Liver (tissue), 9 donors: ENCODE measurements around the gene LDLRAD4. TPM values are rescaled to one million over a fixed set of nuclear protein-coding genes. Genes with fewer than 3 reads are reported as not detected.

Experiments used
- DNase-seq: peaks from one replicate; pipeline ENCODE4 v3.0.0-alpha.2; 2017; ENCODE audit warnings: low spot score
- H3K27ac ChIP-seq, 2 donors: one replicate each; pipeline ENCODE4 v1.7.0; 2013; ENCODE audit warnings: inconsistent platforms in 2 of 2, low read length in 2 of 2, control low read depth in 1 of 2, low read depth in 1 of 2, mild to moderate bottlenecking in 1 of 2
- H3K27me3 ChIP-seq, 4 donors: one replicate each; pipeline versions ENCODE4 v1.6.1 to v1.7.0; 2013; ENCODE audit warnings: low read length in 3 of 4, inconsistent platforms in 1 of 4, mild to moderate bottlenecking in 1 of 4, moderate library complexity in 1 of 4; ENCODE audit not compliant: control insufficient read depth in 4 of 4, insufficient read depth in 4 of 4
- H3K36me3 ChIP-seq, 4 donors: one replicate each; pipeline versions ENCODE4 v1.6.1 to v1.7.0; 2013; ENCODE audit warnings: low read length in 3 of 4, mild to moderate bottlenecking in 3 of 4, low read depth in 1 of 4, moderate library complexity in 1 of 4; ENCODE audit not compliant: control insufficient read depth in 4 of 4, insufficient read depth in 3 of 4
- H3K4me1 ChIP-seq, 4 donors: one replicate each; pipeline versions ENCODE4 v1.6.1 to v1.7.0; 2013; ENCODE audit warnings: low read length in 3 of 4, mild to moderate bottlenecking in 3 of 4, moderate library complexity in 1 of 4; ENCODE audit not compliant: control insufficient read depth in 4 of 4, insufficient read depth in 4 of 4
- H3K4me3 ChIP-seq, 3 donors: one replicate each; pipeline versions ENCODE4 v1.6.1 to v1.7.0; 2013; ENCODE audit warnings: low read length in 3 of 3, control low read depth in 1 of 3, low read depth in 1 of 3, mild to moderate bottlenecking in 1 of 3
- H3K9ac ChIP-seq, 2 donors: one replicate each; pipeline ENCODE4 v1.7.0; 2013; ENCODE audit warnings: low read length in 2 of 2, mild to moderate bottlenecking in 2 of 2, moderate library complexity in 2 of 2, control low read depth in 1 of 2, low read depth in 1 of 2
- H3K9me3 ChIP-seq, 4 donors: one replicate each; pipeline versions ENCODE4 v1.6.1 to v1.7.0; 2013; ENCODE audit warnings: low read length in 3 of 4; ENCODE audit not compliant: control insufficient read depth in 4 of 4
- EGR1 ChIP-seq, 2 donors: IDR thresholded peaks; 2 replicates each; pipeline ENCODE4 v1.6.1; 2016 to 2018; ENCODE audit warnings: antibody characterized with exemption in 2 of 2, low read depth in 2 of 2
- FOXA1 ChIP-seq: IDR thresholded peaks from 2 replicates; pipeline ENCODE4 v1.6.1; 2016; ENCODE audit warnings: antibody characterized with exemption
- FOXA2 ChIP-seq: IDR thresholded peaks from 2 replicates; pipeline ENCODE4 v1.6.1; 2016; ENCODE audit warnings: antibody characterized with exemption
- GABPA ChIP-seq, 2 donors: IDR thresholded peaks in 1 of 2; conservative IDR thresholded peaks in 1 of 2; 2 replicates each; pipeline ENCODE4 v1.6.1; 2016; ENCODE audit warnings: antibody characterized with exemption in 2 of 2, mild to moderate bottlenecking in 1 of 2, moderate library complexity in 1 of 2
- HNF4A ChIP-seq, 2 donors: conservative IDR thresholded peaks; 2 replicates each; pipeline ENCODE4 v1.6.1; 2016; ENCODE audit warnings: antibody characterized with exemption in 2 of 2, mild to moderate bottlenecking in 2 of 2
- HNF4G ChIP-seq: IDR thresholded peaks from 2 replicates; pipeline ENCODE4 v1.6.1; 2016; ENCODE audit warnings: antibody characterized with exemption
- JUND ChIP-seq, 2 donors: IDR thresholded peaks; 2 replicates each; pipeline ENCODE4 v1.6.1; 2016; ENCODE audit warnings: antibody characterized with exemption in 2 of 2
- NR2F2 ChIP-seq: IDR thresholded peaks from 2 replicates; pipeline ENCODE4 v1.6.1; 2016; ENCODE audit warnings: antibody characterized with exemption
- RAD21 ChIP-seq, 2 donors: IDR thresholded peaks; 2 replicates each; pipeline ENCODE4 v1.6.1; 2016; ENCODE audit warnings: antibody characterized with exemption in 2 of 2, mild to moderate bottlenecking in 2 of 2
- RXRA ChIP-seq, 2 donors: IDR thresholded peaks; 2 replicates each; pipeline ENCODE4 v1.6.1; 2017 to 2018; ENCODE audit warnings: antibody characterized with exemption in 2 of 2, mild to moderate bottlenecking in 1 of 2
- SP1 ChIP-seq: IDR thresholded peaks from 2 replicates; pipeline ENCODE4 v1.6.1; 2018; ENCODE audit warnings: antibody characterized with exemption, mild to moderate bottlenecking
- TAF1 ChIP-seq: conservative IDR thresholded peaks from 2 replicates; pipeline ENCODE4 v1.6.1; 2016; ENCODE audit warnings: antibody characterized with exemption, mild to moderate bottlenecking
- YY1 ChIP-seq: IDR thresholded peaks from 2 replicates; pipeline ENCODE4 v1.6.1; 2016; ENCODE audit warnings: antibody characterized with exemption, mild to moderate bottlenecking
- WGBS: extraction: QIAGEN DNeasy Blood & Tissue Kit; methylation state at CpG from one replicate; pipeline ENCODE4 v1.1.7; 2013; 5-methylcytosine and 5-hydroxymethylcytosine counted together
- polyA plus RNA-seq, 2 donors: library from polyadenylated mRNA; stranded (reverse) in 1 of 2; unstranded in 1 of 2; fragments of 200-250 nt in 1 of 2; fragments of >200 nt in 1 of 2; fragmentation: Nextera tagmentation in 1 of 2; extraction: Ambion mirVana in 1 of 2; gene quantifications; one replicate each; pipeline versions ENCODE4 v1.2.1 to v1.2.3, GENCODE V29; 2013 to 2015
- total RNA-seq, 2 donors: library from RNA; depleted of rRNA; stranded (reverse); fragments of >200 nt; gene quantifications; one replicate each; pipeline ENCODE4 v1.2.3, GENCODE V29; 2014
- TF ChIP-seq, protein P1 (sequence below): IDR thresholded peaks from 2 replicates; pipeline ENCODE4 v1.6.1; 2016; ENCODE audit warnings: antibody characterized with exemption
- TF ChIP-seq, protein P2 (sequence below): IDR thresholded peaks from 2 replicates; pipeline ENCODE4 v1.6.1; 2016; ENCODE audit warnings: antibody characterized with exemption, mild to moderate bottlenecking
- TF ChIP-seq, protein P3 (sequence below): IDR thresholded peaks from 2 replicates; pipeline ENCODE4 v1.6.1; 2016; ENCODE audit warnings: antibody characterized with exemption
- TF ChIP-seq, protein P4 (sequence below): fragments of 150-350 bp; IDR thresholded peaks from 2 replicates; pipeline ENCODE4 v1.5.1; 2017; ENCODE audit warnings: improper control_type of control experiment, low read depth, low read length; ENCODE audit not compliant: missing input control
- TF ChIP-seq, protein P5 (sequence below): IDR thresholded peaks from 2 replicates; pipeline ENCODE4 v1.6.1; 2016; ENCODE audit warnings: antibody characterized with exemption
- donor health status: healthy.
- donor health status: healthy.
- donor health status: healthy.
- donor health status: healthy.
- donor health status: healthy.

LDLRAD4 gene
- total and polyA plus RNA-seq, 4 donors = 4.8 to 41.7 (median 12.7) TPM

DNA sequence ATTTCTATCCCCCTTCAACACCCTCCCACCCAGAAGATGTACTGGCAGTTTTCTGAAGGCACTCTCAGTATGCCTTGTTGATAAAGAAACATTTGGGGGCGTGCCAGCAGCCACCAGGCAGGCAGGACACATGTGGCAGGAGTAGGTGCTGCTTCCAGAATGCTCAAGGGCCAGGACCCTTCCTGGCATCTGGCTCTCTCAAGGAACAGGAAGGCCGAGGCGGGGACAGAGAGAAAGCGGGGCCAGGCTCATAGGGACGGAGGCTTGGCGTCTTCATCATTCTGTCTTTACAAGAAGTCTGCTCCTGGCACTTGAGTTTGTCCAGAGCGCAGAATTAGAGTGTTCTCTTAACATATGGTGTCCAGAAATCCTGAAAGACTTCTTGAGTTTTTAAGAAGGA lies 386.2 kb downstream of the LDLRAD4 start:
- Histone ChIP-seq H3K4me1 (peaks cover 0 to 4% (median 0%) of the 10 kb centered on the region in 4 donors), H3K27ac (no peak overlapping the region), H3K4me3 (no peak overlapping the region), H3K36me3 (no peaks in the 10 kb centered on the region), H3K27me3 (no peaks in the 10 kb centered on the region), H3K9me3 (no peaks in the 10 kb centered on the region), H3K9ac (no peak overlapping the region)
- no peak for DNase-seq
- TF ChIP-seq FOXA2 (no peak), SP1 (no peak), EGR1 (IDR thresholded peaks at IDR 0.05; ENCODE audit: low read depth in 2 of 2) (no peak), FOXA1 (no peak), JUND (IDR thresholded peaks at IDR 0.05) (no peak), HNF4A (conservative IDR thresholded peaks at IDR 0.05) (no peak), TAF1 (no peak), YY1 (no peak), GABPA (IDR thresholded peaks at IDR 0.05 in 1 of 2, conservative IDR thresholded peaks at IDR 0.05 in 1 of 2) (no peak), RAD21 (IDR thresholded peaks at IDR 0.05) (no peak), RXRA (IDR thresholded peaks at IDR 0.05) (no peak), HNF4G (no peak), NR2F2 (no peak)
- TF ChIP-seq, protein P1, sequence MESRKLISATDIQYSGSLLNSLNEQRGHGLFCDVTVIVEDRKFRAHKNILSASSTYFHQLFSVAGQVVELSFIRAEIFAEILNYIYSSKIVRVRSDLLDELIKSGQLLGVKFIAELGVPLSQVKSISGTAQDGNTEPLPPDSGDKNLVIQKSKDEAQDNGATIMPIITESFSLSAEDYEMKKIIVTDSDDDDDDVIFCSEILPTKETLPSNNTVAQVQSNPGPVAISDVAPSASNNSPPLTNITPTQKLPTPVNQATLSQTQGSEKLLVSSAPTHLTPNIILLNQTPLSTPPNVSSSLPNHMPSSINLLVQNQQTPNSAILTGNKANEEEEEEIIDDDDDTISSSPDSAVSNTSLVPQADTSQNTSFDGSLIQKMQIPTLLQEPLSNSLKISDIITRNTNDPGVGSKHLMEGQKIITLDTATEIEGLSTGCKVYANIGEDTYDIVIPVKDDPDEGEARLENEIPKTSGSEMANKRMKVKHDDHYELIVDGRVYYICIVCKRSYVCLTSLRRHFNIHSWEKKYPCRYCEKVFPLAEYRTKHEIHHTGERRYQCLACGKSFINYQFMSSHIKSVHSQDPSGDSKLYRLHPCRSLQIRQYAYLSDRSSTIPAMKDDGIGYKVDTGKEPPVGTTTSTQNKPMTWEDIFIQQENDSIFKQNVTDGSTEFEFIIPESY = no peak
- TF ChIP-seq, protein P2, sequence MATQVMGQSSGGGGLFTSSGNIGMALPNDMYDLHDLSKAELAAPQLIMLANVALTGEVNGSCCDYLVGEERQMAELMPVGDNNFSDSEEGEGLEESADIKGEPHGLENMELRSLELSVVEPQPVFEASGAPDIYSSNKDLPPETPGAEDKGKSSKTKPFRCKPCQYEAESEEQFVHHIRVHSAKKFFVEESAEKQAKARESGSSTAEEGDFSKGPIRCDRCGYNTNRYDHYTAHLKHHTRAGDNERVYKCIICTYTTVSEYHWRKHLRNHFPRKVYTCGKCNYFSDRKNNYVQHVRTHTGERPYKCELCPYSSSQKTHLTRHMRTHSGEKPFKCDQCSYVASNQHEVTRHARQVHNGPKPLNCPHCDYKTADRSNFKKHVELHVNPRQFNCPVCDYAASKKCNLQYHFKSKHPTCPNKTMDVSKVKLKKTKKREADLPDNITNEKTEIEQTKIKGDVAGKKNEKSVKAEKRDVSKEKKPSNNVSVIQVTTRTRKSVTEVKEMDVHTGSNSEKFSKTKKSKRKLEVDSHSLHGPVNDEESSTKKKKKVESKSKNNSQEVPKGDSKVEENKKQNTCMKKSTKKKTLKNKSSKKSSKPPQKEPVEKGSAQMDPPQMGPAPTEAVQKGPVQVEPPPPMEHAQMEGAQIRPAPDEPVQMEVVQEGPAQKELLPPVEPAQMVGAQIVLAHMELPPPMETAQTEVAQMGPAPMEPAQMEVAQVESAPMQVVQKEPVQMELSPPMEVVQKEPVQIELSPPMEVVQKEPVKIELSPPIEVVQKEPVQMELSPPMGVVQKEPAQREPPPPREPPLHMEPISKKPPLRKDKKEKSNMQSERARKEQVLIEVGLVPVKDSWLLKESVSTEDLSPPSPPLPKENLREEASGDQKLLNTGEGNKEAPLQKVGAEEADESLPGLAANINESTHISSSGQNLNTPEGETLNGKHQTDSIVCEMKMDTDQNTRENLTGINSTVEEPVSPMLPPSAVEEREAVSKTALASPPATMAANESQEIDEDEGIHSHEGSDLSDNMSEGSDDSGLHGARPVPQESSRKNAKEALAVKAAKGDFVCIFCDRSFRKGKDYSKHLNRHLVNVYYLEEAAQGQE = no peak
- TF ChIP-seq, protein P3, sequence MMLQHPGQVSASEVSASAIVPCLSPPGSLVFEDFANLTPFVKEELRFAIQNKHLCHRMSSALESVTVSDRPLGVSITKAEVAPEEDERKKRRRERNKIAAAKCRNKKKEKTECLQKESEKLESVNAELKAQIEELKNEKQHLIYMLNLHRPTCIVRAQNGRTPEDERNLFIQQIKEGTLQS = no peak
- TF ChIP-seq, protein P4, sequence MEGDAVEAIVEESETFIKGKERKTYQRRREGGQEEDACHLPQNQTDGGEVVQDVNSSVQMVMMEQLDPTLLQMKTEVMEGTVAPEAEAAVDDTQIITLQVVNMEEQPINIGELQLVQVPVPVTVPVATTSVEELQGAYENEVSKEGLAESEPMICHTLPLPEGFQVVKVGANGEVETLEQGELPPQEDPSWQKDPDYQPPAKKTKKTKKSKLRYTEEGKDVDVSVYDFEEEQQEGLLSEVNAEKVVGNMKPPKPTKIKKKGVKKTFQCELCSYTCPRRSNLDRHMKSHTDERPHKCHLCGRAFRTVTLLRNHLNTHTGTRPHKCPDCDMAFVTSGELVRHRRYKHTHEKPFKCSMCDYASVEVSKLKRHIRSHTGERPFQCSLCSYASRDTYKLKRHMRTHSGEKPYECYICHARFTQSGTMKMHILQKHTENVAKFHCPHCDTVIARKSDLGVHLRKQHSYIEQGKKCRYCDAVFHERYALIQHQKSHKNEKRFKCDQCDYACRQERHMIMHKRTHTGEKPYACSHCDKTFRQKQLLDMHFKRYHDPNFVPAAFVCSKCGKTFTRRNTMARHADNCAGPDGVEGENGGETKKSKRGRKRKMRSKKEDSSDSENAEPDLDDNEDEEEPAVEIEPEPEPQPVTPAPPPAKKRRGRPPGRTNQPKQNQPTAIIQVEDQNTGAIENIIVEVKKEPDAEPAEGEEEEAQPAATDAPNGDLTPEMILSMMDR = no peak
- TF ChIP-seq, protein P5, sequence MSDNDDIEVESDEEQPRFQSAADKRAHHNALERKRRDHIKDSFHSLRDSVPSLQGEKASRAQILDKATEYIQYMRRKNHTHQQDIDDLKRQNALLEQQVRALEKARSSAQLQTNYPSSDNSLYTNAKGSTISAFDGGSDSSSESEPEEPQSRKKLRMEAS = no peak
- WGBS = 87% methylated on average over 7 of the region's 7 CpGs
